Stimulated activated CD4-positive, alpha-beta T cell treated with anti-CD3 and anti-CD28 coated beads, Interleukin-2, amount 100 ng/mL, for 24 hours (primary cell): ENCODE measurements around the gene VIT.

Source experiments
- DNase-seq, 2 donors: peaks; one replicate each; pipeline ENCODE4 v3.0.0-alpha.2; 2020

VIT gene

DNA sequence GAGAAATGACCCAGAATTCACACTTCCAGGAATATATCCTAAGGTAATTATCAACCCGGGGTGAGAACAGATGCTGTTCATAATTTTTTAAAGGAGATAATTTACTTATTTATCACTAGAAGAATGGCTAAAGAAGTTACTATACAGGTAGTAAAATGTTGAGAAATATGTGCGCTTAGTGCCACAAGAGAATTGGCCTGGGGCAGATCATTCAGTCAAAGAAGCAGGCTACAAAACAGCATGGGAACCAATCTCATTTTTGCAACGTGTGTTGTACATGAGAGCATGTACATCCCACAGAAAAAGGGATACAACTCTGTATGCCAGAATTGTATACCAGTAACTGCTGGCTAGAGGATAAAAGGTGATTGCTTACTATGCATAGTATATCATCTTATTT, 75.2 kb downstream of the VIT start:
- no peak for DNase-seq

DNA sequence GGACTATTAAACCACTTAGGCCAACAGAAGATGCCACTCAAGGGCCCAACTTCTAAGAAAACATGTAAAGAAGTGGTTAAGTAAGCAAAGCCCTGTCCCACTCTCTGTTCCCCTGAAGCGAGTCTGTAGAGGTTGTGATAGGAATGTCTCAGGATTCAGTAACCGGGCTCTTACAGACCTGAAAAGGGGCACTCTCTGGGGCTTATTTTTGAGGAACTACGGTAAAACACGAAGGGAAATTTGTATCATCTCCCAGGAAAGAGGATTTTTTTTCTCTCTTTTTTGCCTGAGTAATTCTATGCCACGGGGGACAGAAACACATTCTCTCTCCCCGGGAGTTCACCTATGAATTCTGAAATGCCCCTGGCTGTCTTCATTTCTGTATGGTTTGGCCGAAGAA, 77.4 kb downstream of the VIT start:
- DNase-seq = no peak

DNA sequence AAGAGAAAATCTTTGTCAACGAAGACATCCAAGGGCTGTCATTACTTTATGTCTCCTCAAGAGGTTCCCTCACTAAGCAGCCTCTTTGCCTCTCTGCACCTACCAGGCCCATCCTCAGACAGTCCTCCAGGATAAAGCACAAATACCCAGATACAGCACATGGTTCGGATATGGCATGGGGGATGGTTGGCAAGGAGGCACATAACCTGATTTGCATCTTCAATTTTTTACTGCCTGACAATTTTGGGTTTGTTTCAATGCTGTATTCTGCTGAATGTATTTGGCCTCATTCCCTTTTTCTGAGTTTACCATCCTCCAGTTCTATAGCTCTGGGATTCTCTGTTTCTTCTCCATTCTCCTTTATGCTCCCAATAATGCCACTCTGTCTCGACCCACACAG, 78.8 kb downstream of the VIT start:
- DNase-seq = no peak

GRCh38 chr2:36775806-36776205, 79.3 kb downstream of the VIT start:
- DNase-seq = no peak

DNA sequence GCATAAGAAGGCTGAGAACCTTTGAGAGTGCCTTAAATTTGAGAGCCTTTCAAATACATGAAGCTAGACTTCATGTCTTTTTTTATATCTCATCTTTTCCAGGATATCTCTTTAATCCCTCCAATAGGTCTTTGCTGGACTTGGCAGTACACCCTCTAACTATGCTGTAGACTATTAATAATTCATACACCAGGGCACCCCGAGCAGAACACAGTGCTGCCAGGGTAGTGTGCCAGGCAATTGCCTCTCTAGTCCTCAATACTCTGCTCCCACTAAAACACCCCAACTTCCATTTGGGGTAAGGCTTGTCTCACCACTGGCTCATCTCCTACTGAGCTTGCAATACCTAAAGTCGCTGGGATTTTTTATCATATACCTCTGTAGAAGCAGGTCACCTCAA, 80.8 kb downstream of the VIT start:
- no peak for DNase-seq

DNA sequence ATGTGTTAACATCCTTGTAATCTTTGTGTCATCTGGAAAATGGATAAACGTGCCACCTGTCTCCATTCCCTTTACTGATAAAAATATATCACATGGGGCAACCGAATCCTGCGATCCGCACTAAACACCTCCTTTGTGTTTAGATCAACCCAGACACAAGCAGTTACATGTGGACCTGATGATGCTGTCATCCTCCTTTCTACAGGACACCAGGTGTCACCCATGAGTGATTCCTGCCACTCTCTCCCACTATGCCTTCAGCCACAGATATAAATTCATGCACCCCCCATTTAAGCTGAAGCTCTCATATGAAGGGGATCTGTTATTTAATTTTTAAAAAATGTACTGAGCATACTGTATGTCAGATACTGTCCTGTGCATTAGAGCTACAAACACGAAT, 81.3 kb downstream of the VIT start:
- DNase-seq = no peak

DNA sequence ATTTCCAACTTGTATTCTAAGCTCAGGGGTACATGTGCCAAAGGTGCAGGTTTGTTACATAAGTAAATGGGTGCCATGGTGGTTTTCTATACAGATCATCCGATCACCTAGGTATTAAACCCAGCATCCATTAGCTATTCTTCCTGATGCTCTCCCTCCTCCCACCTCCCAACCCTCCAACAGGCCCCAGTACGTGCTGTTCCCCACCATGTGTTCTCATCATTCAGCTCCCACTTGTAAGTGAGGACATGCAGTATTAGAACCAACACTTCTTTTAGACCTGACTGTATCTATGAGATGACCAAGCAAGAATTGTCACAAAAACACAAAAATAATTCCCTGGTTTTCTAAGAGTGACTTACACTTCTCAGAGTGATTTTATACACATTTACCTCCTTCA, 83.0 kb downstream of the VIT start:
- DNase-seq = no peak

GRCh38 chr2:36780231-36780839, 83.8 kb downstream of the VIT start:
- DNase-seq = no peak

- no peak for DNase-seq
Observed at GRCh38 chr2:36781907-36782720, 85.6 kb downstream of the VIT start.

DNA sequence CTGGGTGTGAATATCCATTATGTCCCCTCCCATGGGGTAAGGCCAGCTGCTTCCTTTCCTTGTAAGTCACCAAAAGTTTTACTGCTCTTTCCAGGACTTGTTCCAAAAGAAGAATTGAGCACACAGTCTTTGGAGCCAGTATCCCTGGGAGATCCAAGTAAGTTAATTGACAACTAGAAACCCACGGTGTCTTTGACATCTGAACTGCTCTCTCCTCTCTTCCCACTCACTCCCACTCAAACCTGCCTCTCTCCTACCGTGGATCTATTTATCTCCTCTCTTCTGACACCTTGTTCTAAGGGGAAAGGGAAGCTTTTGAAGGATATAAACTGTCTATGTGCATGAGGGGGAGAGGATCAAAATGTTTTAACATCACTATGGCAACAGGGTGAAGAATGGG, 86.7 kb downstream of the VIT start:
- DNase-seq = no peak

DNA sequence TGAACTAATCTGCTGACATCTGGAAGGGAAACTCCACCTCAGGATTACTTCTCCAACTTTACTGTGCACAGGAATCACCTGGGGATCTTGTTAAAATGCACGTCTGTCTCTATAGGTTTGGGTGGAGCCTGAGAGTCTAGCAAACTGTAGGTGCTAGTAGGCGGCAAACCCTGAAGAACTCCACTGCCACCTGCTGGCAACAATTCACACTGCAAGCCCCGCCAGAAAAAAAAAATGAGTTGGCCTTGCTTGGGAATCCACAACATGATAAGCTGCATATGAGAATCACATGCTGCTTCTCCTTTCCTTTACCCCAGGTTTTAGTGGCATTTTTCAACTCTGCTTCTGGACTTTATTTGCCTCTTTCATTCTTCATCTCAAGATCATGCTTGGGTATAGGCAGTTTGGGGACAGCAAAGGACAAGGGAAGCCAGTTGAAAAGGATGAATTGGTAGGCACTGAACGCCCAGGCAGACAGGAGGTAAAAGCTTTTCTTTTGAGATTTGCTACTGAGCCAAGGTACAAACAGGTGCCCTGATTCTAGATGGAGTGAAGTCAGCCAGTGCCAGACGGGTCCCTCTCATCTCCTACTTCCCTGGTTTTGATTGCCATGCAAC, 88.8 kb downstream of the VIT start:
- peak; percentile 70 to 72 for DNase-seq

GRCh38 chr2:36789181-36789804, 92.8 kb downstream of the VIT start:
- no peak for DNase-seq

DNA sequence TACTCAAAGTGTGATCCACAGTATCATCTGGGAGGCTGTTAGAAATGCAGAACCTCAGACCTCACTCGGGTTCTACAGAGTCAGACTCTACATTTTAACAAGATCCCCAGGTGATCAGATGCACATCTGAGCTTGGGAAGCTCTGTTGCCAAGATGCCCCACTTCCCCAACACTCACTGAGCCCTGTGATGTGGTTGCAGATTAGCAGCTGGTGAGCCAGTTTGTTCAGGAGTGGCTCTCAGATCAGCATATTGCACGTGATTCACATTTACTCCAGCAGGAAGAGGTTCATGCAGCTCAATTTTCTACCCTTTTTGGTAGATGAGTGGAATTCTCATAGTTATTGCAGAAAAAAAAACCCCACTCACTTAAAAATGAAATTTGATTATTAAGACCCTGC, 96.4 kb downstream of the VIT start:
- DNase-seq = no peak

DNA sequence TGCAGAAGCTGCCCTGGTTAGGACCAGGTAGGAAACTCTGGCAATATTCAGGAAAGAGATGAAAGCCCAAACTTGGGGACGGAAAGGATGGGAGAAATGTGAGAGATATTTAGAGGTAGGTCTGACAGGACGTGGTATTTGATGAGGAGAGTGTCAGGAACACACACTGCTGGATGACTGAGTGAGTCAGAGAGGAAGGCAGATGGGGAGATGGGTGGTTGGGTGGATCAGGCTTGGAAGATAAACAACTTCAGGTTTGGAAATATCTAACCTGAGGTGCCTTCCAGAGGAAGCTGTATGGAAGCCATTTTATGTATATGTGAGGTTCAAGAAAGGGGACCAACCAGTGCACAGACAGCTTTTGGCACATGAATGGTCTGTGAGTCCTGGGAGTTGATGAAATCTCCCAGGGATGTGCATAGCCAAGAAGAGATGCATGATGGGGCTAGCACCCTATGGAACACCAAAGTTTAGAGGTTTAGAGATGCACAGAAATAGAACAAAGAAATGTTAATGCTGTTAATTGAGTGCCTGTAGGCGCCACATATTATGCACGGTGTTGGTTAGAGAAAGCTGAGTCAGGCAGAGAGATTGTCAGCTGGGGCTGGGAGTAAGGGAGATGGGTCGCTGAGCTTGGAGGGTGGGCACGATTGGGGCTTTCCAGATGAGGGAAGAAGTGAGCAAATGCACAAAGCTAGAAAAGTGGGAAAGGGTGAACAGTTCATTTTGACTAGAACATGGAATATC, 101.0 kb downstream of the VIT start:
- no peak for DNase-seq

GRCh38 chr2:36798724-36799123, 102.2 kb downstream of the VIT start:
- DNase-seq = no peak

DNA sequence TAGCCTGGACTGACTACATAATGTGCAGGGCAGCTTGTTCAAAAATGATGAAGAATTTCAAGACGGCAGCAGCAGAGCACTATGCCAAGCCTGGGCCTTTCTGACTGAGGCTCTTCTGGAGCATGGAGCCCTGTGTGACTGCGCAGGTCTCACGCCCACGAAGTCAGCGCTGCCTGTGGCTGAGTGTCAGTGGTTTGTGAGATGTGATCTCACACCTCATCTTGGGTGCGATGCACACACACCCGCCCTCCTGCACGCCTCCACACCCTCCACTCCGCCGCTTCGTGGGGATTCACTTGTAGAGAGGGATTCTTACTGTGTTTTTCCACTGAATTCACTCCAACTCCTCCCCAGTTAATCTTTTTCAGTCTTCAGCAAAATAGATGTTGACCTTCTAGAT, 103.9 kb downstream of the VIT start:
- peak; percentile 57 to 63 for DNase-seq

DNA sequence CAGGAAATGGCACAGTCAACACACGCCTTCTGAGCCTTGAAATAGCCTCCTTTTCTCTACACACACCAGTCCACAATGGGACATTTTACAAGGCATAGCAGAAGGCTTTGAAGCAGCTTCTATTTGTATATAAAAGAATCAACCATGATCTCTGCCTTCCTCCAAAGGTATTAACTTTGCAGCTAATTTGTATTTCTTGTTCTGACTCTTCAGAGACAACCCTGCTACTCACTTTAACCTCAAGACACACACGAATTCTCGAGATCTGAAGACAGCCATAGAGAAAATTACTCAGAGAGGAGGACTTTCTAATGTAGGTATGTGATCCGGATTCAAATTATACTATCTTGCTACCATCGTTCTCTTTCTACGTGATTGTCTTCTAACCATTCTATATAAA, 104.6 kb downstream of the VIT start:
- DNase-seq = no peak

GRCh38 chr2:36802952-36803351, 106.4 kb downstream of the VIT start:
- no peak for DNase-seq

GRCh38 chr2:36805635-36806224, 109.2 kb downstream of the VIT start:
- DNase-seq = no peak

DNA sequence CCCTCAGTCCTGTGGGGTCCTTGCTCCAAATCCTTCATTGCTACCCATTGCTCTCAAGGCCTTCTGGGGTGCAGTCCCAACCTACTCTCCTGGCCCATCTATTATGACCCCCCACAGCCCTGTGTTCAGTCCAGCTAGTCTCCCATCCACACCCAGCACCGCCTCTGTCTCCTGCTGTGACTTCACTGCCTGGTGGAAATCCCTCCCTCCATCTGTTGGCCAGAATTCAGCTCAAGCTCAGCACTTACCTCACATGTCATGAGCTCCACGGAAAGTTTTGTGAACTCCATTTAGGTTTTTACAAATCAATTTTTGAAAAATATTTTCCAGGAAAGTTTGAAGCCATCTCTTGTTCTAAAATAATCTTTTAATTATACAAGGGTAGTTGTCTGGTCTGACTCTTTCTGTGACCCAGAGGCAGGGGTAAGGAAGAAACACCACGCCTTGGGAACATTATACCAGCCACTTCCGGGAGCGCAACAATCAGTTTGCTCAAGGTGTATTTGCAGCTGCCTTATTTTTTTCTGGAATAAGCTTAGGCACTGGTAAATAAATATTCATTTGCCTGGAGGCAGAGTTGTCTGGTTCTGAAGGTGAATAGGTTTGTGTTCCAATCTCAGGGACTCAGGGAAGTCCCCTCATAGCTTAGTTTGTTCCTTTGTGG, 110.8 kb downstream of the VIT start:
- DNase-seq = no peak

DNA sequence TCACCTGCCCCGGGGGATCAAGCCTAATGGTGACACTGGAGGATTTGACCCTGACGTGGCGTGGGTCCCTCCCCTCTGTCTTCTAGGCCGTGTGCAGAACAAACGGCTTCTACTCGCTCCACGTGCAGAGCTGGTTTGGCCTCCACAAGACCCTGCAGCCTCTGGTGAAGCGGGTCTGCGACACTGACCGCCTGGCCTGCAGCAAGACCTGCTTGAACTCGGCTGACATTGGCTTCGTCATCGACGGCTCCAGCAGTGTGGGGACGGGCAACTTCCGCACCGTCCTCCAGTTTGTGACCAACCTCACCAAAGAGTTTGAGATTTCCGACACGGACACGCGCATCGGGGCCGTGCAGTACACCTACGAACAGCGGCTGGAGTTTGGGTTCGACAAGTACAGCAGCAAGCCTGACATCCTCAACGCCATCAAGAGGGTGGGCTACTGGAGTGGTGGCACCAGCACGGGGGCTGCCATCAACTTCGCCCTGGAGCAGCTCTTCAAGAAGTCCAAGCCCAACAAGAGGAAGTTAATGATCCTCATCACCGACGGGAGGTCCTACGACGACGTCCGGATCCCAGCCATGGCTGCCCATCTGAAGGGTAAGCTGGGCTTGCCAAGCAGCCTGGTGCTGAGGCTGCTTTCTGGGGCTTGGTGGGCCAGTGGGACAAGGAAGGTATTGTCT, 112.0 kb downstream of the VIT start:
- DNase-seq = no peak

GRCh38 chr2:36809069-36809445, 112.5 kb downstream of the VIT start:
- no peak for DNase-seq
